ENCODE data around the gene SDHAF2. TPM values are rescaled to one million over a fixed set of nuclear protein-coding genes. Genes with fewer than 3 reads are reported as not detected.

SDHAF2 gene
- total RNA-seq, 1 experiment from 2014 or later = 90.4 TPM

DNA sequence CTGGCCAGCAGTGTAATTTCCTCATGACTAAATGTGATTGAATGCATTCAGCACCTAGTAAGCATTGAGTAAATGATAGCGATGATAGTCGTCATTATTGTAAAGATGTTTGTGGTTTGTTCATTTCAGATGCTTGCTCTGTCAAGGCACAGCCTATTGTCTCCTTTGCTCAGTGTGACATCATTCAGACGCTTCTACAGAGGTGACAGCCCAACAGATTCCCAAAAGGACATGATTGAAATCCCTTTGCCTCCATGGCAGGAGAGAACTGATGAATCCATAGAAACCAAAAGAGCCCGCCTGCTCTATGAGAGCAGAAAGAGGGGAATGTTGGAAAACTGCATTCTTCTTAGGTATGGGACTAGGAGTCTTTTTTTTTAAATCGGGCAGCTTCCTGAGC lies 7.6 kb downstream of the SDHAF2 start:
- intact Hi-C loops (cut with micrococcal nuclease) = no loop called here
- H3K4me2 ChIP-seq (ENCODE audit: low read length) = no peak overlapping the region
- peaks cover 5% of the 10 kb centered on the region for H3F3A ChIP-seq (ENCODE audit: low read length, unreplicated experiment)
- H4K20me1 ChIP-seq (ENCODE audit: low read length) = peaks cover 27% of the 10 kb centered on the region
- H3K4me3 ChIP-seq (ENCODE audit: low read length) = no peak overlapping the region
- ATAC-seq (no peak), DNase-seq (no peak)
- H3K79me2 ChIP-seq (ENCODE audit: low read length) = peaks cover 71% of the 10 kb centered on the region
- BruUV-seq (replicated peaks) = no TSS peak
- H3K27ac ChIP-seq (ENCODE audit: low read length) = no peak overlapping the region
- TF ChIP-seq EZH2phosphoT487 (IDR thresholded peaks at IDR 0.05; ENCODE audit: borderline replicate concordance, low read length) (no peak), EZH2 (IDR thresholded peaks at IDR 0.05; ENCODE audit: low read length, unreplicated experiment) (no peak)
- TF ChIP-seq, protein P1, sequence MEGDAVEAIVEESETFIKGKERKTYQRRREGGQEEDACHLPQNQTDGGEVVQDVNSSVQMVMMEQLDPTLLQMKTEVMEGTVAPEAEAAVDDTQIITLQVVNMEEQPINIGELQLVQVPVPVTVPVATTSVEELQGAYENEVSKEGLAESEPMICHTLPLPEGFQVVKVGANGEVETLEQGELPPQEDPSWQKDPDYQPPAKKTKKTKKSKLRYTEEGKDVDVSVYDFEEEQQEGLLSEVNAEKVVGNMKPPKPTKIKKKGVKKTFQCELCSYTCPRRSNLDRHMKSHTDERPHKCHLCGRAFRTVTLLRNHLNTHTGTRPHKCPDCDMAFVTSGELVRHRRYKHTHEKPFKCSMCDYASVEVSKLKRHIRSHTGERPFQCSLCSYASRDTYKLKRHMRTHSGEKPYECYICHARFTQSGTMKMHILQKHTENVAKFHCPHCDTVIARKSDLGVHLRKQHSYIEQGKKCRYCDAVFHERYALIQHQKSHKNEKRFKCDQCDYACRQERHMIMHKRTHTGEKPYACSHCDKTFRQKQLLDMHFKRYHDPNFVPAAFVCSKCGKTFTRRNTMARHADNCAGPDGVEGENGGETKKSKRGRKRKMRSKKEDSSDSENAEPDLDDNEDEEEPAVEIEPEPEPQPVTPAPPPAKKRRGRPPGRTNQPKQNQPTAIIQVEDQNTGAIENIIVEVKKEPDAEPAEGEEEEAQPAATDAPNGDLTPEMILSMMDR (conservative IDR thresholded peaks at IDR 0.05; ENCODE audit: low read depth, low read length) = no peak
- H3K9me3 ChIP-seq (ENCODE audit: low read length) = no peaks in the 10 kb centered on the region
- no peak overlapping the region for H2AFZ ChIP-seq (ENCODE audit: low read length)
- no peaks in the 10 kb centered on the region for H3K27me3 ChIP-seq (ENCODE audit: low read length)
- CTCF ChIA-PET = no interaction called here
- POLR2A ChIA-PET (ENCODE audit: unreplicated experiment) = no interaction called here
- no peak overlapping the region for H3K9ac ChIP-seq (ENCODE audit: low read length)
- peaks cover 59% of the 10 kb centered on the region for H3K36me3 ChIP-seq (ENCODE audit: low read depth, low read length)
- peaks cover 7% of the 10 kb centered on the region; the same call in 1 of the 2 replicates for H3K4me1 ChIP-seq (ENCODE audit: insufficient read depth, low read length)
- no peaks in the 10 kb centered on the region for H3K9me2 ChIP-seq (replicated peaks; ENCODE audit: low read length)

DNA sequence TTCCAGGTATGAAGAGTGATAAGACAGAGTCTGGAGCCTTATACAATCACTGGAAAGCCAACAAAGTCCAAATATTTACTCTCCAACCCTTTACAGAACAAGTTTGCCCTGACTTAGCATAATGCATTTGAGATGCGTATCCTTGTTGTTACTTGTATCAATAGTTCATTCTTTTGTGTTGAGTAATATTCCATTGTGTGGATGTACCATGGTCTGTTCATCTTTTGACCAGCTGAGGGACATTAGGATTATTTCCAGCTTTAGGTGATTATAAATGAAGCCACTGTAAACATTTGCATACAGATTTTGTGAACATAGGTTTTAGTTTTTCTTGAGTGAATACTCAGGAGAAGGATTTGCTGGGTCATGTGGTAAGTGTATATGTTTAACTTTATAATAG lies 9.7 kb downstream of the SDHAF2 start:
- POLR2A ChIA-PET (ENCODE audit: unreplicated experiment) = no interaction called here
- BruUV-seq (replicated peaks) = no TSS peak
- Histone ChIP-seq H3K9me3 (ENCODE audit: low read length) (no peaks in the 10 kb centered on the region), H3K9ac (ENCODE audit: low read length) (no peak overlapping the region), H3K27ac (ENCODE audit: low read length) (no peak overlapping the region), H3K4me1 (ENCODE audit: insufficient read depth, low read length) (0 out of 2 replicates have a peak, but pooled peaks cover 5% of the 10 kb centered on the region), H3K36me3 (ENCODE audit: low read depth, low read length) (peaks cover 49% of the 10 kb centered on the region), H3K79me2 (ENCODE audit: low read length) (peaks cover 66% of the 10 kb centered on the region), H3K4me3 (ENCODE audit: low read length) (no peak overlapping the region), H3K4me2 (ENCODE audit: low read length) (no peak overlapping the region), H4K20me1 (ENCODE audit: low read length) (peaks cover 21% of the 10 kb centered on the region), H3F3A (ENCODE audit: low read length, unreplicated experiment) (peaks cover 5% of the 10 kb centered on the region), H3K9me2 (replicated peaks; ENCODE audit: low read length) (no peaks in the 10 kb centered on the region), H2AFZ (ENCODE audit: low read length) (no peak overlapping the region), H3K27me3 (ENCODE audit: low read length) (no peaks in the 10 kb centered on the region)
- TF ChIP-seq, protein P1 (conservative IDR thresholded peaks at IDR 0.05; ENCODE audit: low read depth, low read length) = no peak
- no peak for TF ChIP-seq EZH2 (IDR thresholded peaks at IDR 0.05; ENCODE audit: low read length, unreplicated experiment)
- TF ChIP-seq EZH2phosphoT487 (IDR thresholded peaks at IDR 0.05; ENCODE audit: borderline replicate concordance, low read length) = no peak
- no peak for DNase-seq
- ATAC-seq = no peak
- intact Hi-C loops (cut with micrococcal nuclease) = no loop called here
- CTCF ChIA-PET = no interaction called here

DNA sequence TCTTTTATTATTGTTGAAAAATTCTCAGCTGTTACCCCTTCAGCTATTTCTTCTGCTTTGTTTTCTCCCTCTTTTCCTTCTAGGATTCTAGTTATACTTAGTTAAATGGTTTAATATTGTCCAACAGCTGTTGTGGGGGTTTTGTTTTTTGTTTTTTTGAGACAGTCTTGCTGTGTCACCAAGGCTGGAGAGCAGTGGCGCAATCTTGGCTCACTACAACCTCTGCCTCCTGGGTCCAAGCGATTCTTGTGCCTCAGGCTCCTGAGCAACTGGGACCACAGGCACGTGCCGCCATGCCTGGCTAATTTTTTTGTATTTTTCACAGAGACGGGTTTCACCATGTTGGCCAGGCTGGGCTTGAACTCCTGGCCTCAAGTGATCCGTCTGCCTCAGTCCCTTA lies 12.7 kb downstream of the SDHAF2 start:
- no peak overlapping the region for H2AFZ ChIP-seq (ENCODE audit: low read length)
- CTCF ChIA-PET = no interaction called here
- intact Hi-C loops (cut with micrococcal nuclease) = no loop called here
- 0 out of 2 replicates have a peak, but pooled peaks cover 3% of the 10 kb centered on the region for H3K4me1 ChIP-seq (ENCODE audit: insufficient read depth, low read length)
- no peaks in the 10 kb centered on the region for H4K20me1 ChIP-seq (ENCODE audit: low read length)
- POLR2A ChIA-PET (ENCODE audit: unreplicated experiment) = no interaction called here
- H3K27me3 ChIP-seq (ENCODE audit: low read length) = no peaks in the 10 kb centered on the region
- peaks cover 57% of the 10 kb centered on the region for H3K36me3 ChIP-seq (ENCODE audit: low read depth, low read length)
- no peak for ATAC-seq
- H3K9me2 ChIP-seq (replicated peaks; ENCODE audit: low read length) = no peaks in the 10 kb centered on the region
- H3K9me3 ChIP-seq (ENCODE audit: low read length) = no peaks in the 10 kb centered on the region
- BruUV-seq (replicated peaks) = no TSS peak
- no peak overlapping the region for H3K4me2 ChIP-seq (ENCODE audit: low read length)
- no peak overlapping the region for H3K27ac ChIP-seq (ENCODE audit: low read length)
- H3K9ac ChIP-seq (ENCODE audit: low read length) = no peak overlapping the region
- H3K4me3 ChIP-seq (ENCODE audit: low read length) = no peak overlapping the region
- H3K79me2 ChIP-seq (ENCODE audit: low read length) = peaks cover 36% of the 10 kb centered on the region
- TF ChIP-seq, protein P1 (conservative IDR thresholded peaks at IDR 0.05; ENCODE audit: low read depth, low read length) = no peak
- TF ChIP-seq EZH2 (IDR thresholded peaks at IDR 0.05; ENCODE audit: low read length, unreplicated experiment) (no peak), EZH2phosphoT487 (IDR thresholded peaks at IDR 0.05; ENCODE audit: borderline replicate concordance, low read length) (no peak)
- H3F3A ChIP-seq (ENCODE audit: low read length, unreplicated experiment) = peaks cover 9% of the 10 kb centered on the region
- DNase-seq = no peak

Data from PC-3 (cell line).